GM19455 (cell line): ENCODE data around the gene CASP4.
"Not testable (repeated sequence)": the region's sequence is repeated elsewhere in the genome, so short reads cannot be mapped to it uniquely, and the experiment has no call there.

ENCODE experiments used
- ATAC-seq: cut with Tn5 transposase; IDR thresholded peaks from one replicate; pipeline ENCODE4 v1.9.1; 2021; ENCODE audit not compliant: unreplicated experiment

Gene CASP4

DNA sequence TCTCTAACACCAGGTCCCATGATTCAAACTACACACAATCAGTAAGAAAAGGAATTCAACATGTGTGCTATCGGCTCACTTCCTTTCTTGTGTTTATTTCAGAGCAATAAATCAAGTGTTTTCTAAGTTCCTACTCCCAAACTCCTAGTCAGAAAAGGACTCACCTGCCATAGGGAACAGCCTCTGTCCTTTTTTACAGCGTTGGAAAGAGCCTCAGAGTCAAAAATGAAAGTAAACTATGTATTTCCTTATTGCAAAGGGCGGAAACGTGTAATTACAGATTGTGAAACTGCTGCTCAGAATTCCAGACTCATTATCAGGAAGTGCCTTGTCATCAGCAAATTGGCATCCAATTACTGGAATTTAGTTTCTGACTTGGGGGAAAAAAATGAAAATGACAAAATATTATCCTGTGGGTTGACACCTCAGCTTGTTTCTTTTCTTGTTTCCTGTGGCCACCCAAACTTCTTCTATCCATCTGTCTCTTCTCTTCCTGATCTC is at the start of gene CASP4:
TSS of gene CASP4 (minus strand) at position 220 of the 501 bp plus-strand sequence. CDS start at position 171, 49 bp downstream.
- ATAC-seq: peak; percentile 93

DNA sequence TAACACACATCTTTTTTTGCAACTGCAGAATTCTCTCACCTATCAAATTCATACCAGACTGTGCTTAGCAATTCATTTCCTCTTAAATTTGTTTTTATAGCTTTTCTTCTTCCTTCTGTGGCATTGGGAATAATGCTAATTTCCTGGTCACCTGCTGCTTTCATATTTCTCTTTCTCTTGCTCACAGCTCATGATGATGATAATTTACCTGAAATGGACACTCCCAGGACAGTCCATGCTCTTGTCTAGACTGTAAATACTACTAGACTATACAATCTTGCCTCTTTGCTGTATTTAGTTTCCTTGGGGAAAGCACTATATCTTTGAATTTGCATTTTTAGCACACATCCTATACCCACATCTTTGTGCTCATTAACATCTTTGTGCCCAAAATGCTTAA is 39.1 kb upstream of the CASP4 start:
- ATAC-seq: no peak

DNA sequence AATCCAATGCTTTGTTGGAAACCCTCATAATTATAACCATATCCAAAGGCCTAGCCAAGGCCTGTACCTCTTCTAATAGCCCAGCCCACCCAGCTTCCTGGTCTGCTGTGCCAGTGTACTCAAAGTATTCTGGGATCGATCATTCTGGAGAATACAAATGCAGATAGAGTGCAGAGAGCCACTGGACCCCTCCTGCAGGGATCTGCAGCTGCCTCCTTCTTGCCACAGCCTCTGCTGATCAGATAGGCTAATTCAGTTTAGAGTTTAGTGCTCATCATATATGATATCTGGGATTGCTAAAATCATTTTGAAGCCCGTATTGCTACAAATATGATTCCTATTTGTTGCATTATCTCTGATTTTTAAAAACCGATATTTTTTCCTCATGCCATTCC is 37.1 kb upstream of the CASP4 start:
- no peak for ATAC-seq

DNA sequence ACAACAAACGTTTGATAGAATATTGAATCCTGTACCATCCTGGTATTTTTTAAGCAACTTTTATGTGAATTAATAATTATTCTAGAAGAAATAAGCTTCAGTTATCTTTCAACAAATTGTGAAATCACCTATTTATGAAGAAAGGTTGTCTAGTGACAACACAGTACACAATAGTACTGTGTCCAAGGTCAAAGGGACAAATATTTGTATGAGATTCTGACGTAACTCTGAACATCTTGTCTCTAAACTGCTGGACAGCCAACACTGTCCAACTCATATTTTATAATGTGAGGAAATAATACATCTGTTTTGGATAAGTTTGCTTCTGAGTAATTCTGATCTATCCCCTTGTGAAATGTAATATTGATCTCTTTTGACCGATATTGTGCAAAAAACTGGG is 35.6 kb upstream of the CASP4 start:
- ATAC-seq: no peak

DNA sequence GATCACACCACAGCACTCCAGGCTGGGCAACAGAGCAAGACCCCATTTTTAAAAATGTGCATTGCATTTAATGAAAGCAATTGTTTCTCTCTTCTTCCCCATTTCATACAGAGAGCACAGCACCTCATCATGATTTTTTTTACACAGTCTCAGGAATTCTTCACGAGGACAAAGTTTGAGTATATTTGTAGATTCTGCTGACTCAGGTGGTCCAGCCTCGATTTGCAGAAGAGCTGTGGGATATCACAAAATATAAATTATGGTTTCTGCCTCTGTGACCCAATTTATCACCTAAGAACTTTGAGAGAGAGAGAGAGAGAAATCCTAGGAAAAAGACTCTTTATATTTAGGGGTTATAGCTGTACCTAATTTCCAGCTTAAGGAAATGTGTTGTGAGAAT is 34.8 kb upstream of the CASP4 start:
- no peak for ATAC-seq

DNA sequence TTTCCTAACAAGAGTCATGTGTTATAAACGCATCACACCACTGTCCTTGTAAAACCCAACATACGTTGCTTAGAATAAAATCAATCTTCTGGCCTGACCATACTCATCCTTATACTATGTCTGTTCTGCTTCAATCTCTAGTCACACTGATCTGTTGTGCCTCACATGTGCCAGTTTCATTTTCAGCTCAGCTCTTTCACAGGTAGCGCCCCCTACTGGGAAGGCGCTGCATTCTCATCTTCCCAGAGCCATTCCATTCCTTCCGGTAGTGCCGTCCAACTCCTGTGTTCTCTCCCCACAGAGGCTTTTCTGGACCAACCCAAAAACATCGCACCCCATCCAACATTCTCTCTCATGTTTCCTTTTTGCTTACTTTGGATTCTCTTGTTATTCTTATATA is 32.4 kb upstream of the CASP4 start:
- no peak for ATAC-seq

DNA sequence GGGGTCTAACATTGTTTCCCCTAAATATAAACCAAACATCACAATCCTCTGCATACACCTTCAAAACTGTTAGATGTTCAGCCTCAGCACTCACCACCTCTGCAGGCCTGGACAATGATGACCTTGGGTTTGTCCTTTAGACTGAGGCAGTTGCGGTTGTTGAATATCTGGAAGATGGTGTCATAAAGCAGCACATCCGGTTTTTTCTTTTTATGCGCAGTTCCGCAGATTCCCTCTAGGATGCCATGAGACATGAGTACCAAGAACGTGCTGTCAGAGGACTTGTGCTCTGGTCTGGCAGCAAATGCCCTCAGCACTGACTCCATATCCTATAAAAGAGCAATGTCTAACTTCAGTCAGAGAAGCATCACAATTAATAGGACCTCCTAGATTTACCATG is 31.8 kb upstream of the CASP4 start:
- no peak for ATAC-seq

DNA sequence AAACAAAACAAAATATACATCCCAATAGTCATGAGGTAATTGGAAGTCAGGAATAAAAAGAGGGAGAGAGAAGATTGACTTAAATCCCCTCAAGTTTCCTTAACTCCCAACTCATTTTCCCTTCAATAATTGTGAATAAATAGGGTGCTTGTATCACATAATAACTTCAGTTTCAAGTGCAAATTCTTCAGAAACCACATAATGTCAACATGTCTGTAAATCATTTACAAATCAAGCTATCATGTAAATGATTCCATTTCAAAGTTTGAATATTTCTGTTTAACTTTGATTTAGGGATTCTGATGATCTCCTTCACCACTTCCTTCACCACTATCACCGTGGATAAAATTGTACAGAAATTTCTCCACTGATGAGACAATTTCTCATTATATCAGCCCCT is 31.3 kb upstream of the CASP4 start:
- no peak for ATAC-seq

DNA sequence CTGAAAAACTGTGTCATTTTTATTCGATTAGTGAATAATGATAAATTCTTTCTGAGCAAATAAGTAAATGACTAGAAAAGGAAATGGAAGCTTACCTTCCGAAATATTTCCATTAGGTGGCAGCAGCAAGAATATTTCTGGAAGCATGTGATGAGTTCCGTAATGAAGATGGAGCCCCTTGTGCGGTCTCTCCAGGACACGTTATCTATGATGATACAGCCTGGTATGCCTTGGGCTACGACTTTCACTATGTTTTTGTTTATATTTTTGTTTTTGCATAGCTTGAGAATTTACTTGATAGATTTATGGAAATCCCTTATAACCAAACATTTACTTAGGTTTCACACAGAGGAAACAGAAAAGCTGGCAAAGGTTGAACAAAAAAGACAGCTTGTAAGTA is 28.9 kb upstream of the CASP4 start:
- no peak for ATAC-seq

DNA sequence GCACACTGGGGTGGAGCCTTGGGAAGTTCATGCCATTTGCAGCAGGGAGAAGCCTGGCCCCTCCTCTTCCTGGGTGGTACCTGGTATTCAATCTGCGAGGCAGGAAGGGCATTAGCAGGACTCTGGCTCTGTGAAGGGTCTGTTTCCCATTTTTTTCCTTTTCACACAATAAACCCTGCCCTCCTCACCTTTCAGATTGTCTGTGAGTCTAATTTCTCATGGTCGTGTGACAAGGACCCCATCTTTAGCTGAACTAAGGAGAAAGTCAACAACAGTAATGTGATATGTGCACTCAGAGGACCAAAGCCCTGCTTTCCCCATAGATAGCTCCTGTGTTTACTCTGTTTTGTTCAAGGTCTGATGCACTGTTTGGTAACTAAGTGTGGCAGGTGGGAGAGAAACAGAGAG is 26.6 kb upstream of the CASP4 start:
- ATAC-seq: no peak

DNA sequence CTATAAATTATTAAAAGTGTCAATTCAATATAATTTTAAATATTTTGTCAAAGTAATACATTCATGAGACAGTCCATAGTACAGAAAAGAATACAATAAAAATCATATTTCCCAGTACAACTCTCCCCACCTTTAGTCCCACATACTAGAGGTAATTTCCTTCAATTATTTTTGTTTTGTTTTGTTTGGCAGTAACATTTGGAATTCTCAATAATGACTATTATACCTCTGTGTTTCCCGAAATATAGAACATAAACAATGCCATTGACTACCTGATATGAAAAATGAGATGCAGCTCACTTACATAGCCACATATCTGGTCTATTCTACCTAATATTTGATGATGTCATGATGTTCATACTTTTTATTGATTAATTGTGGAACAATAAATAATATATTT is 24.4 kb upstream of the CASP4 start:
- ATAC-seq: no peak

DNA sequence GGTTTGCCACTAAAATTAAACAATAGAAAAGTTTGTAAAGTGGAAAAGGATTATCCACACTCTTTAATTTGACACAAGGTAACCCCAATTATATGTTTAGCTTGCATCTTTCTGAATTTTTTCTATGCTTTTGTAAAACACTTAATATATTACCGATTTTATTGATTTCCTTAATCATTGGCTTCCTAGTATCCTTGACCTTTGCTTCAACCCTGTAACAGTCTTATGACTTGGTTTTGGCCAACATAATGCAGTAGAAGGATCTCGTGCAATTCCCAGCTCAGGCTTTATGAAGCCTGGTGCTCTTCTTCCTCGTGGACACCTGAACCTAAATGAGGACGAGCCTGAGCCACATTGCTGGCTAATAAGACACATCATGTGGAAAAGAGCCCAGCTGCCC is 23.6 kb upstream of the CASP4 start:
- ATAC-seq: no peak

DNA sequence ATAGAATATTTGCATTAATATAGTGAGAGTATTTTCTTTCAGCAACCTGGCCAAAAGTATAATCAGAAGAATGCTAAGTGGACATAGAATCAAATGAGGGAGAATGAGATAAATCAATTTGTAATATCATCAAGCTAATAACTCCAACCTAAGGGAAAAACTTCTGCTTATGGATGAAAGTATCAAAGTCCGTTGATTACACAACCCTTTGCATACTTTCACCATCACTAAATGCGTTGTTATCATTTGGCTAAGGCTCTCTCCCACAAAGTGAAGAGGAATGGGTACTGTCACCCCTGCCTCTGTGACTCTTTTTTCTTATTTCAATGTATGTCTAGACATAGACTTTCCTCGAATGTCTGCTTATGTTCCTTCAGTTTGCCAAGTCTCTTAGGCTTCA is 16.4 kb upstream of the CASP4 start:
- no peak for ATAC-seq

DNA sequence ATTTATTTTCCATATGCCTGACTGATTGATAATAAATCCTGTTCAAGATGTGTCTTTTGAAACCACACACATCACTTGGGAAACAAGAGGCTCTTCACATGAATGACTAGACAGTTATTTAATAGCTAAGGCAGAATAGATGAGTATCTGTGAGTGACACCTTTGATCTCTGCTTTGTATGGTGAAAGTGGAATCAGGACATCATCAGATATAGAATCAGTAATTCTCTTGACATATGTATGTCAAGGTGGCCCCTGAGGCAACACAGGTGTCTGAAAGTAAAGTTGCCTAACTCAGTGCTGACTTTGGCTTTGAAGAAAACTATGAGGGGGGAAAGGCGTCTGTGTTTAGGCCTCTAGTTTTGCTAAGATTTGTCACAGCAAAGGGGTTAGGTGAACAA is 11.5 kb upstream of the CASP4 start:
- ATAC-seq: no peak

DNA sequence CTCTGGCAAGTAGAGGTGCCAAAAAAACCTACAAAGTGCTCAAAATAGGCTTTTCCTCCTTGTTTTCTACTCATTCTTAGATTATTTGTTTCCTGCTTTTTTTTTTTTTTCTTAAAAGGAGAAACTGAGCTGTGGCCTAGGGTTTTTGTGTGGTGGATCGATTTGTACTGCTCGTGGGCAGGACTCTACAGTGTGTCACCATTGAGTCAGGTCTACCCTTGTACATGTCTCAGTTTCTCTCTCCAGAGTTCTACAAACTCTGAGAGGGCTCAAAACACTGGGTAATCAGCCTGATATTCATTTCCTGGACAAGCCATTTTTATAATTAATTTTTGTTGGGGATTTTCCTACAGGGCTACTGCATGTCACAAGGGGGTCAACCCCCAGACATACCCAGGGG is 5.2 kb upstream of the CASP4 start:
- no peak for ATAC-seq

DNA sequence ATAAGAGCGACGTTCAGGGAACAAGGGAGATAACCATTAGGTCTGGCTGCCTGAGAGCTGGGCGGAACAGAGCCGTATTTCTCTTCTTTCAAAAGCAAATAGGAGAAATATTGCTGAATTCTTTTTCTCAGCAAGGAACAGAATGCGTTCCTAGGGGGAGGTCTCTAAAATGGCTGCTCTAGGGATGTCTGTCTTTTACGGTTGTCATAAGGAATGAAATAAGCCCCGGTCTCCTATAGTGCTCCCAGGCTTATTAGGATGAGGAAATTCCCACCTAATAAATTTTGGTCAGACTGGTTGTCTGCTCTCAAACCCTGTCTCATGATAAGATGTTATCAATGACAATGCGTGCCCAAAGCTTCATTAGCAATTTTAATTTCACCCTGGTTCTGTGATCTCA is 4.5 kb upstream of the CASP4 start:
- not testable (repeated sequence) for ATAC-seq

DNA sequence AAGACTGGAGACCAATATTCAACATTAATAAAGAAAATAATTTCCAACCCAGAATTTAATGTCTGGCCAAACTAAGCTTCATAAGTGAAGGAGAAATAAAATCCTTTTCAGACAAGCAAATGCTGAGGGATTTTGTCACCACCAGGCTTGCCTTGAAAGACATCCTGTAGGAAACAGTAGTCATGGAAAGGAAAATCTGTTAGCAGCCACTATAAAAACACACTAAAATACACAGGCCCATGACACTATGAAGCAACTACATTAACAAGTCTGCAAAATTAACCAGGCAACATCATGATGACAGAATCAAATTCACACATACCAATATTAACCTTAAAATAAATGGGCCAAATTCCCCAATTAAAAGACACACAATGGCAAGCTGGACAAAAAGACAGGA is 2.4 kb upstream of the CASP4 start:
- no peak for ATAC-seq

DNA sequence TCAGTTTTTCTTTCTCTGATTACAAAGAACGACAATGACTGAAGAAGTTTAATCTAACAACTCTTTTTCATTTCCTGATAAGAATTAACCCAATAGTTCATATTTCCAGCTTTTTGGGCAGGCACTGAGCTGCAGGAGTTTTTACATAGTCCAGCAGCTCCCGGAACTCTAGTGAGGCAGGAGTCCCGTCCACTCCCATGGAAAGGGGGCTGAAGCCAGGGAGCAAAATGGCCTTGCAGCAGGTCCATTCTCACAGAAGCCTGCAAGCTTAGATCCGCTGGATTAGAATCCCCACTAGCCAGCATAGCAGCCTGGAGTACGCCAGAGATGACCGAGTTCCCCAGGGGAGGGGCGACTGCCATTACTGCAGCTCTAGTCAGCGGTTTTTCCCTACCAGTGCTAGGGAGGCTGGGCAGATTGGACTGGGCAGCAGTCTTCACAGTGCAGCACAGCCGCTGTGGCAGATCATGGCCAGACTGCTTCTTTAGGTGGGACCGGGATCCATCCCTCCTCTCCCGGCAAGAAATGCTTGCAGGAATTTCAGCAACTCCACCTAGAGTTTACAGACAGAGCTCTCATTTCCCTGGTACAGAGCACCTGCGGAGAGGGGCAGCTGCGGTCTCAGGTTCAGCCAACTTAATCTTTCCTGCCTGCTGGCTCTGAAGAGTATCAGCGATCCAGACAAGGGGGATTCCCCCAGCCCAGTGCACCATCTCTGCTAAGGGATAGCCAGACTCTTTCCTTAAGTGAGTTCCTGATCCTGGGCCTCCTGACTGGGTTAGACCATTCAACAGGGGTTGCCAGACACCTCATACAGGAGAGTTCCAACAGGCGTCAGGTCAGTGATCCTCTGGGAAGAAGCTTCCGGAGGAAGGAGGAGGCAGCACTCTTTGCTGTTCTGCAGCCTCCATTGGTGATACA is 742 bp upstream of the CASP4 start:
- peak; percentile 5 for ATAC-seq

DNA sequence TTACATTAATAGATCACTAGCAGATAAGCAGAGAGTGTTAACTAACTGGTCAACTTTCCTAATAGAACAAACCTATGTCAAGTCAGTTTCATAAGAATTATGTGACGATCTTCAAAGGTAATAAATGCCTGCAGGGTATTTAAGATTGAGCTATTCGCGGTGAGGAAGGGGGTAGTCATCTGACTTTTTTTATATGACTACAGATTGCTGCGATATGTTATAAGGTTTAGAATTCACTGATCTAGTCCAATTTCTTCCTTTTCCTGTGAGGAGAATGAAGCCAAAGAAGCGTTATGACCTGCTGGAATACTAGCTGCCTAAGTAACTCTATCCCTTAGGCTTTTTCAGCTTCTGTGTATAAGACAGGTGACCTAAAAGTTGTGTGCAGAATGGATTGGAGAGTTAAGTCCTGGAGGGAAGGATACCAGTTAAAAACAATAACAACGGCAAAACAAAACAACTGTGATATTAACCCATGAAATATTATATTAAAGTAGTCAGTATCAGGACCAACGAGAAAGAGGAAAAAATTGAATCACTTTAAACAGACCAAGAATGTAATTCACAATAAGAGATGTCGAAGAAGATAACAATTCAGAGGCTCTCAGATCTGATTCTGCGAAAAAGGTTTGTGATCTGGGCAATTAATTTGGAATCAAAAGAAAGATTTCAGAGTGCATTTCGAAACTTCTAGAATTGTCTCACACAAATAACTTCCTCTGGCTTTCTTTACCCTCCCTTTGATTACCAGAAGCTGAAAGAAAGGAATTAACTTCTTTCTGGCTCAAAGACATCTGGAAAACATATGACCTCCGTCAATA is 630 bp downstream of the CASP4 start:
- ATAC-seq: no peak

DNA sequence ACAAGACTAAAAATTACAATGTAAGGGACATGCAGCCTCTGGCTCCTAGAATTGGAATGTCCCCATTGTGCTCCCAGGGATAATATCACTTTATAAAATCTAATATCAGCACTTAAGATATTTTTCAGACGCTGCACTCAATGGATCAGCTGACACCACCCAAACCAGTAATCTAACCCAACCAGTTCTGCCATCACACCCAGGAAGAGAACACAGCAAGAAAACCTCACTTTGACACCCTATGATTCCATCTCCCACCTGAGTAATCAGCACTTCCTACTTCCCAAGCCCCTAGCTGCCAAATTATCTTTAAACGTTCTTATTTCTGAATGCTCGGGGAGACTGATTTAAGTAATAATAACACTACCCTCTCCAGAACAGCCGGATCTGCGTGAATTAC is 2.6 kb downstream of the CASP4 start:
- ATAC-seq: no peak

DNA sequence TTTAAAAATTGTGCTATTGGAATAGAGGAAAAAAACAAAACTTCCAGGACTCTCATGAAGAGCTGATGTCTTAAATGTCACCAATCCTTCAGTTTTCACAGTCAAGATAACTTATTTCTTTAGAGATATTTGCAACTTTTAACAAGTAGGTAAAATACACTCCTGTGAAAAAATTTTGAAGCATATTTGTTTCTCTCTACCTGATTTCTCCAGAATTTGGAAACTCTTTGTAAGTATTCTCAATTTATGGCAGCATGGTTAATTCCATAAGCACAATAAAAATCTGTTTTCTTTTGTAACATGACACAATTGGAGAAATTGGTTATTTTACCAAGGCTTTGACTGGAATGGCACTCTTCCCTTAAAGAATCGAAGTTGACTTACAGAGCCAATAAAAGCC is 4.1 kb downstream of the CASP4 start:
- no peak for ATAC-seq

DNA sequence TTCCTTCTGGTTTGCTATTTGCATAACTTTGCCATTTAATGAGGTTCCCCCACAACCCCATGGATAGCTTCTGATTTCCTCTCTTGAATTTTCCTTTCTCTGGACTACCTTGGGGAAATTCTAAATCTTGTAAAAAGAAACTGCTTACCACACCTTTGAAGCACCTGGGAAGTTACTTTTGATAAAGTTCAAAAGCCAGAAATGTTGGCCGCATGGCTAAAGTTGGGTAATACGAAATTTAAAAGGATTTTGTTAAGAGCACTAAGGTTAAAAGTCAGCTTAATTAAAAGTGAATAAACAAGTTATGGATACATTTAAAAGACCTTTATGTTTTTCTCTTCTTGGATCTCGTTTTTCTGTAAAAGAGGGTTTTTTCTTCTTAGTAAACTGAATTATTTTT is 5.5 kb downstream of the CASP4 start:
- no peak for ATAC-seq
